Neutrophil (primary cell): ENCODE data around the gene PEAK1.

ENCODE experiments used
- H3K27ac ChIP-seq: fragments of 200-600 bp; sonication (generic); 2 replicates; pipeline ENCODE4 v1.5.1; 2016; ENCODE audit warnings: mild to moderate bottlenecking, moderate library complexity
- H3K27me3 ChIP-seq: fragments of 200-600 bp; sonication (generic); 2 replicates; pipeline ENCODE4 v1.6.0; 2016; ENCODE audit warnings: mild to moderate bottlenecking
- H3K36me3 ChIP-seq: fragments of 200-600 bp; sonication (generic); 2 replicates; pipeline ENCODE4 v1.5.1; 2017
- H3K4me1 ChIP-seq, 2 experiments: fragments of 200-600 bp in 1 of 2; sonication (generic) in 1 of 2; 1 replicate in 1 of 2; 2 replicates in 1 of 2; pipeline versions ENCODE4 v1.5.1 to v1.6.1; 2013 to 2016; ENCODE audit warnings: low read depth in 1 of 2, low read length in 1 of 2, mild to moderate bottlenecking in 1 of 2, moderate library complexity in 1 of 2; ENCODE audit not compliant: control insufficient read depth in 1 of 2, insufficient read depth in 1 of 2
- H3K4me3 ChIP-seq, 2 experiments: fragments of 200-600 bp in 1 of 2; sonication (generic) in 1 of 2; 1 replicate in 1 of 2; 2 replicates in 1 of 2; pipeline ENCODE4 v1.5.1; 2013 to 2016; ENCODE audit warnings: low read depth in 1 of 2, low read length in 1 of 2, mild to moderate bottlenecking in 1 of 2, moderate library complexity in 1 of 2
- H3K9me3 ChIP-seq: fragments of 200-600 bp; sonication (generic); 2 replicates; pipeline ENCODE4 v1.5.1; 2016
- CTCF ChIP-seq: fragments of 200-600 bp; sonication (generic); IDR thresholded peaks from 2 replicates; pipeline ENCODE4 v1.5.1; 2016; ENCODE audit warnings: antibody characterized with exemption

The PEAK1 gene

GRCh38 chr15:77455696-77456321 lies 35.9 kb upstream of the PEAK1 start:
- no peaks in the 10 kb centered on the region for H3K9me3 ChIP-seq
- peaks cover 9% of the 10 kb centered on the region for H3K36me3 ChIP-seq
- TF ChIP-seq CTCF: no peak
- no peaks in the 10 kb centered on the region for H3K4me1 ChIP-seq
- H3K4me3 ChIP-seq: no peak overlapping the region
- H3K27me3 ChIP-seq: no peaks in the 10 kb centered on the region
- H3K27ac ChIP-seq: no peak overlapping the region

GRCh38 chr15:77454951-77455350 lies 35.0 kb upstream of the PEAK1 start:
- no peaks in the 10 kb centered on the region for H3K27me3 ChIP-seq
- peaks cover 9% of the 10 kb centered on the region for H3K36me3 ChIP-seq
- no peak overlapping the region for H3K27ac ChIP-seq
- no peaks in the 10 kb centered on the region for H3K9me3 ChIP-seq
- TF ChIP-seq CTCF: no peak
- no peak overlapping the region for H3K4me3 ChIP-seq
- no peaks in the 10 kb centered on the region for H3K4me1 ChIP-seq

GRCh38 chr15:77454265-77454664 lies 34.4 kb upstream of the PEAK1 start:
- no peaks in the 10 kb centered on the region for H3K9me3 ChIP-seq
- TF ChIP-seq CTCF: no peak

GRCh38 chr15:77446840-77447390 lies 27.0 kb upstream of the PEAK1 start:
- no peak overlapping the region for H3K4me3 ChIP-seq

More at GRCh38 chr15:77454265-77454664, 34.4 kb upstream of the PEAK1 start:
- peaks cover 9% of the 10 kb centered on the region for H3K36me3 ChIP-seq
- no peaks in the 10 kb centered on the region for H3K27me3 ChIP-seq
- H3K4me3 ChIP-seq: no peak overlapping the region
- H3K27ac ChIP-seq: no peak overlapping the region
- H3K4me1 ChIP-seq: no peaks in the 10 kb centered on the region

GRCh38 chr15:77440378-77440999 lies 20.6 kb upstream of the PEAK1 start:
- H3K4me3 ChIP-seq: no peak overlapping the region
- no peaks in the 10 kb centered on the region for H3K36me3 ChIP-seq
- H3K27me3 ChIP-seq: no peaks in the 10 kb centered on the region
- TF ChIP-seq CTCF: no peak
- no peaks in the 10 kb centered on the region for H3K4me1 ChIP-seq
- no peaks in the 10 kb centered on the region for H3K9me3 ChIP-seq
- no peak overlapping the region for H3K27ac ChIP-seq

More at GRCh38 chr15:77446840-77447390, 27.0 kb upstream of the PEAK1 start:
- Histone ChIP-seq H3K27ac (no peak overlapping the region), H3K36me3 (no peaks in the 10 kb centered on the region), H3K9me3 (no peaks in the 10 kb centered on the region), H3K4me1 (no peaks in the 10 kb centered on the region), H3K27me3 (no peaks in the 10 kb centered on the region)
- no peak for TF ChIP-seq CTCF
